Esophagus squamous epithelium (tissue), 4 donors: ENCODE results near the gene HYDIN.
"Not testable (repeated sequence)": the region's sequence is repeated elsewhere in the genome, so short reads cannot be mapped to it uniquely, and the experiment has no call there.

Source experiments
- CTCF ChIP-seq, 6 experiments: fragments of 450-650 bp in 4 of 6; fragments of 200-600 bp in 2 of 6; sonication (generic) in 2 of 6; IDR thresholded peaks; one replicate each; pipeline ENCODE4 v1.5.1; 2016 to 2019; ENCODE audit warnings: antibody characterized with exemption in 6 of 6, mild to moderate bottlenecking in 4 of 6, moderate library complexity in 4 of 6
- POLR2A ChIP-seq, 4 donors: fragments of 450-650 bp; IDR thresholded peaks; one replicate each; pipeline ENCODE4 v1.6.1; 2017; ENCODE audit warnings: antibody characterized with exemption in 4 of 4, mild to moderate bottlenecking in 4 of 4, moderate library complexity in 3 of 4

GRCh38 chr16:70954922-70955321 is 275.6 kb downstream of the HYDIN start:
- not testable (repeated sequence) for TF ChIP-seq CTCF, POLR2A (IDR thresholded peaks at IDR 0.05)
